Measurements from ENCODE around the gene TDRD7. TPM values are rescaled to one million over a fixed set of nuclear protein-coding genes. Genes with fewer than 3 reads are reported as not detected.

TDRD7 gene
- total and polyA plus RNA-seq, 2 of the 13 experiments (the other 11 are each of a cell fraction or from before 2014, with no cell fraction given) = 9.8 to 15.5 TPM

DNA sequence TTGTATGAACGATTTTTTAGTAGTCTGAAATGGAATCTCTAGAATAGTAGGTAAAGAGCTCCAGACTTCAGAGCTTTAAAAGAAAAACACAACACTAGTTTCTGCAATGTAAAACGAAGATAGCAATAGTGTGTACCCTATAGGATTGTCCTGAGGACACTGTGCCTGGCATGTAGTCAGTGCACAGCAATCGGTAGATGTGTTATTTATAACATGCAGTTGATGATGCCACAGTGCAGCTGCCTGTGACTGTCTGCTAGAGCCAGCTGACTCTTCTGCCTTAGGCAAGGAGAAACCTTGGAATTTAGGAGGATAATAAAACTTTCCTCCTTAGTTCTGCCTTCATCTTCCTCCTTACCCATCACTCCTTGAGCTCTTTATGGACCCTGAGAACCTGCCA lies 61.8 kb downstream of the TDRD7 start (continued):
- TF ChIP-seq, protein P1, sequence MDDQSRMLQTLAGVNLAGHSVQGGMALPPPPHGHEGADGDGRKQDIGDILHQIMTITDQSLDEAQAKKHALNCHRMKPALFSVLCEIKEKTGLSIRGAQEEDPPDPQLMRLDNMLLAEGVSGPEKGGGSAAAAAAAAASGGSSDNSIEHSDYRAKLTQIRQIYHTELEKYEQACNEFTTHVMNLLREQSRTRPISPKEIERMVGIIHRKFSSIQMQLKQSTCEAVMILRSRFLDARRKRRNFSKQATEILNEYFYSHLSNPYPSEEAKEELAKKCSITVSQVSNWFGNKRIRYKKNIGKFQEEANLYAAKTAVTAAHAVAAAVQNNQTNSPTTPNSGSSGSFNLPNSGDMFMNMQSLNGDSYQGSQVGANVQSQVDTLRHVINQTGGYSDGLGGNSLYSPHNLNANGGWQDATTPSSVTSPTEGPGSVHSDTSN (CRISPR knock-in tag; IDR thresholded peaks at IDR 0.05; ENCODE audit: borderline replicate concordance) = no peak
- TF ChIP-seq SMAD1 (CRISPR knock-in tag; IDR thresholded peaks at IDR 0.05; ENCODE audit: borderline replicate concordance, low read depth) = no peak
- no peak for TF ChIP-seq EZH2 (conservative IDR thresholded peaks at IDR 0.05; ENCODE audit: low read depth, low read length)
- TF ChIP-seq GABPA (IDR thresholded peaks at IDR 0.05; ENCODE audit: low read depth, low read length) = no peak
- TF ChIP-seq GABPA (CRISPR knock-in tag; IDR thresholded peaks at IDR 0.05; ENCODE audit: low read depth) = no peak
- no peak for TF ChIP-seq ZNF530 (CRISPR knock-in tag; IDR thresholded peaks at IDR 0.05; ENCODE audit: low read depth)

DNA sequence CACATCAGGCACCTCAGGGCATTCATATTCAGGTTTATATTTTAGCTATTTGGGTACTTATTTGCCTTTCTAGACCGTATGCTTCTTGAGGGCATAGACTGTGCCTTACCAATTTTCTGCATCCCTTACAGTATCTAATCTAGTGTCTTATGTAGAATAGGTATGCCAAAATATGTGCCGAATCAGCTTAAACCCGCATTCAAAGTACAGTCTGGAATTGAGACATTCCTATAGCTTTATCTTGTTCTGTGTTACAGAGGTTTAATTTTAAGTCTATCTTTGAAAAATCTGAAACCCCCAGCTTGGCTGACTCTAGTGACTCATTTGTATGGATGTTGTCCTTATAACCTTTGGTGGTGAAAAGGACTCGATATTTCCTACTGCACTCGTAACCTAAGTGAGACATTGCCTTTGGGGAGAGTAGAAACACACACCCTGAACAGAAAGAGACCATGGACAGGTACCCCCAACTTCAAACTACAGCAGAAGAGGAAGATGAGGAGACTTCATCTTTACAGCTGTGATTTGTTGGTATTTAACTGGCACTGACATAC lies 62.6 kb downstream of the TDRD7 start:
- no peak for ATAC-seq
- FAIRE-seq = no peak
- Histone ChIP-seq H3K4me2 (ENCODE audit: low read depth, low read length) (no peak overlapping the region), H2AFZ (ENCODE audit: low read length) (no peak overlapping the region), H4K20me1 (ENCODE audit: insufficient read depth, low read length) (no peaks in the 10 kb centered on the region), H3K9ac (ENCODE audit: insufficient read depth, low read depth, low read length) (no peak overlapping the region), H3K27me3 (ENCODE audit: control insufficient read depth in 1 of 2, insufficient read depth in 2 of 2, low read length in 2 of 2) (no peaks in the 10 kb centered on the region), H3K4me3 (replicated peaks in 1 of 3; ENCODE audit: insufficient read depth in 1 of 3, low read depth in 2 of 3, low read length in 3 of 3) (no peak overlapping the region), H3K27ac (ENCODE audit: extremely low read length, insufficient read depth, low read length) (no peak overlapping the region), H3K36me3 (replicated peaks in 1 of 2; ENCODE audit: control insufficient read depth in 1 of 2, insufficient read depth in 2 of 2, low read length in 2 of 2) (peaks cover 3 to 24% of the 10 kb centered on the region in 2 experiments; a peak in 4 of 5 replicates), H3K79me2 (ENCODE audit: insufficient read depth, low read length) (no peaks in the 10 kb centered on the region), H3K9me3 (ENCODE audit: low read length) (no peaks in the 10 kb centered on the region), H3K4me1 (ENCODE audit: insufficient read depth, low read length) (peaks cover 8% of the 10 kb centered on the region)
- no peak for DNase-seq (ENCODE audit: low spot score)
- no TSS peak for BruUV-seq (replicated peaks)
- ChIA-PET POLR2A (interaction anchor here (0.7 kb wide), 1 partner anchor 158 kb away, joined by 3 read pairs; the partner anchor contains the start of gene TSTD2), CTCF (ENCODE audit: low intra/inter-chr PET ratio, low total read pairs) (no interaction called here)
- 89% methylated on average over 5 of the region's 5 CpGs for WGBS (ENCODE audit: low lambda C conversion rate)
- TF ChIP-seq MAFK (conservative IDR thresholded peaks at IDR 0.05 in 1 of 2, IDR thresholded peaks at IDR 0.05 in 1 of 2; ENCODE audit: low read length in 2 of 2) (peak; percentile 72 to 89), GATAD2A (CRISPR knock-in tag; IDR thresholded peaks at IDR 0.05) (no peak), MAFF (IDR thresholded peaks at IDR 0.05; ENCODE audit: low read depth, low read length) (peak; percentile 84), ELF3 (CRISPR knock-in tag; IDR thresholded peaks at IDR 0.05) (no peak), U2AF1 (optimal IDR thresholded peaks at IDR 0.05; ENCODE audit: low read depth, low read length) (no peak)
- TF ChIP-seq, protein P2, sequence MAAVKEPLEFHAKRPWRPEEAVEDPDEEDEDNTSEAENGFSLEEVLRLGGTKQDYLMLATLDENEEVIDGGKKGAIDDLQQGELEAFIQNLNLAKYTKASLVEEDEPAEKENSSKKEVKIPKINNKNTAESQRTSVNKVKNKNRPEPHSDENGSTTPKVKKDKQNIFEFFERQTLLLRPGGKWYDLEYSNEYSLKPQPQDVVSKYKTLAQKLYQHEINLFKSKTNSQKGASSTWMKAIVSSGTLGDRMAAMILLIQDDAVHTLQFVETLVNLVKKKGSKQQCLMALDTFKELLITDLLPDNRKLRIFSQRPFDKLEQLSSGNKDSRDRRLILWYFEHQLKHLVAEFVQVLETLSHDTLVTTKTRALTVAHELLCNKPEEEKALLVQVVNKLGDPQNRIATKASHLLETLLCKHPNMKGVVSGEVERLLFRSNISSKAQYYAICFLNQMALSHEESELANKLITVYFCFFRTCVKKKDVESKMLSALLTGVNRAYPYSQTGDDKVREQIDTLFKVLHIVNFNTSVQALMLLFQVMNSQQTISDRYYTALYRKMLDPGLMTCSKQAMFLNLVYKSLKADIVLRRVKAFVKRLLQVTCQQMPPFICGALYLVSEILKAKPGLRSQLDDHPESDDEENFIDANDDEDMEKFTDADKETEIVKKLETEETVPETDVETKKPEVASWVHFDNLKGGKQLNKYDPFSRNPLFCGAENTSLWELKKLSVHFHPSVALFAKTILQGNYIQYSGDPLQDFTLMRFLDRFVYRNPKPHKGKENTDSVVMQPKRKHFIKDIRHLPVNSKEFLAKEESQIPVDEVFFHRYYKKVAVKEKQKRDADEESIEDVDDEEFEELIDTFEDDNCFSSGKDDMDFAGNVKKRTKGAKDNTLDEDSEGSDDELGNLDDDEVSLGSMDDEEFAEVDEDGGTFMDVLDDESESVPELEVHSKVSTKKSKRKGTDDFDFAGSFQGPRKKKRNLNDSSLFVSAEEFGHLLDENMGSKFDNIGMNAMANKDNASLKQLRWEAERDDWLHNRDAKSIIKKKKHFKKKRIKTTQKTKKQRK (IDR thresholded peaks at IDR 0.05; ENCODE audit: low read length) = no peak
- intact Hi-C loops (cut with micrococcal nuclease; ENCODE audit: unreplicated experiment) (no loop called here), in situ Hi-C loops (cut with HindIII; ENCODE audit: extremely low pct_ligation_motif_present, low pct_unique_long_range_greater_than_20kb) (no loop called here)

Measured in HepG2 (cell line).